ENCODE measurements around the gene POLR3G.

DNA sequence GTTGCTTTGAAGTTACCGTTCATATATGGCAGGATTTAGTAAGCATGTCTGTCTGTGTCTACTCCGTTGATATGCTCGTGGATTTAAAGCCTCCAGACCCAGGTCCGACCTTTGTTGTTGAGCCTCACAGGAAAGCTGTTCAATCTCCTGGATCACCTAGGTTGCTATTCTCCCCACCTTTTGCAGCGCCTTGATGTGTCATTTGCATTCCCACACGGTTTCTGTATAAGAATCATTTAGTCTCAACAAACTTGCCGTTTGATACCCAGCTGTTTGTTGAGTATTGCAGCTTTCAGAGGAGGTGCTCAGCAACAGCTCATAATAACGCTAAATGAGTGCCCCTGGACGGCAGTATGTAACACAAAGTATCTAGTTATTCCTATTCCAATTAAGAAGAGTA is 82.7 kb downstream of the POLR3G start:
- TF ChIP-seq, protein P1, sequence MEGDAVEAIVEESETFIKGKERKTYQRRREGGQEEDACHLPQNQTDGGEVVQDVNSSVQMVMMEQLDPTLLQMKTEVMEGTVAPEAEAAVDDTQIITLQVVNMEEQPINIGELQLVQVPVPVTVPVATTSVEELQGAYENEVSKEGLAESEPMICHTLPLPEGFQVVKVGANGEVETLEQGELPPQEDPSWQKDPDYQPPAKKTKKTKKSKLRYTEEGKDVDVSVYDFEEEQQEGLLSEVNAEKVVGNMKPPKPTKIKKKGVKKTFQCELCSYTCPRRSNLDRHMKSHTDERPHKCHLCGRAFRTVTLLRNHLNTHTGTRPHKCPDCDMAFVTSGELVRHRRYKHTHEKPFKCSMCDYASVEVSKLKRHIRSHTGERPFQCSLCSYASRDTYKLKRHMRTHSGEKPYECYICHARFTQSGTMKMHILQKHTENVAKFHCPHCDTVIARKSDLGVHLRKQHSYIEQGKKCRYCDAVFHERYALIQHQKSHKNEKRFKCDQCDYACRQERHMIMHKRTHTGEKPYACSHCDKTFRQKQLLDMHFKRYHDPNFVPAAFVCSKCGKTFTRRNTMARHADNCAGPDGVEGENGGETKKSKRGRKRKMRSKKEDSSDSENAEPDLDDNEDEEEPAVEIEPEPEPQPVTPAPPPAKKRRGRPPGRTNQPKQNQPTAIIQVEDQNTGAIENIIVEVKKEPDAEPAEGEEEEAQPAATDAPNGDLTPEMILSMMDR (IDR thresholded peaks at IDR 0.05), result no peak
- TF ChIP-seq POLR2AphosphoS5 (IDR thresholded peaks at IDR 0.05; ENCODE audit: insufficient read depth in 1 of 2, low read depth in 1 of 2), result no peak

All from vagina (tissue), 2 donors.